ENCODE data around the gene WEE1.

WEE1 gene

DNA sequence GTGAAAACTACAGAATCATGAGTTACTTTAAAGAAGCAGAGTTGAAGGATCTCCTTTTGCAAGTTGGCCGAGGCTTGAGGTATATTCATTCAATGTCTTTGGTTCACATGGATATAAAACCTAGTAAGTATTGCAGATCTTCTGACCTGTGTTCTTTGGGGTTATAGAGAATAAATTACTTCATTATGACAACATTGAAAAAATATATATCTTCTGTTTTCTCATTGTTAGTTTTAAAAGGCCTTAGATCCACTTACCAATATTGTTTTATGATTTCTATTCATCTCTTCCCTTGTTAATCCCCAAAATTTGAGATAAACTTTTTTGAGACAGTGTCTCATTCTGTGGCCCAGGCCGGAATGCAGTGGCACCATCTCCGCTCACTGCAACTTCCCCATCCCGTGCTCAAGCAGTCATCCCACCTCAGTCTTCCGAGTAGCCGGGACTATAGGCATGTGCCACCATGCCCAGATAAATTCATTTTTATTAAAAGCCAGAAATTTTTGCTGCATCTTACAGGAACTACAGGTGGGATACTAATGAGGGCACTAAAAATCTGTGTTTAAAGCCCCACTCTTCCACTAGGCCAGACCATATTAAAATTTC is 8.2 kb downstream of the WEE1 start:
- H3K27ac ChIP-seq (replicated peaks): no peak overlapping the region
- H3K27me3 ChIP-seq (ENCODE audit: insufficient read depth, poor library complexity, severe bottlenecking): no peaks in the 10 kb centered on the region
- H3K4me3 ChIP-seq (replicated peaks; ENCODE audit: insufficient read depth, low read length): no peak overlapping the region
- no peak for DNase-seq (ENCODE audit: low read depth in 1 of 2, low spot score in 1 of 2)
- TF ChIP-seq, protein P1, sequence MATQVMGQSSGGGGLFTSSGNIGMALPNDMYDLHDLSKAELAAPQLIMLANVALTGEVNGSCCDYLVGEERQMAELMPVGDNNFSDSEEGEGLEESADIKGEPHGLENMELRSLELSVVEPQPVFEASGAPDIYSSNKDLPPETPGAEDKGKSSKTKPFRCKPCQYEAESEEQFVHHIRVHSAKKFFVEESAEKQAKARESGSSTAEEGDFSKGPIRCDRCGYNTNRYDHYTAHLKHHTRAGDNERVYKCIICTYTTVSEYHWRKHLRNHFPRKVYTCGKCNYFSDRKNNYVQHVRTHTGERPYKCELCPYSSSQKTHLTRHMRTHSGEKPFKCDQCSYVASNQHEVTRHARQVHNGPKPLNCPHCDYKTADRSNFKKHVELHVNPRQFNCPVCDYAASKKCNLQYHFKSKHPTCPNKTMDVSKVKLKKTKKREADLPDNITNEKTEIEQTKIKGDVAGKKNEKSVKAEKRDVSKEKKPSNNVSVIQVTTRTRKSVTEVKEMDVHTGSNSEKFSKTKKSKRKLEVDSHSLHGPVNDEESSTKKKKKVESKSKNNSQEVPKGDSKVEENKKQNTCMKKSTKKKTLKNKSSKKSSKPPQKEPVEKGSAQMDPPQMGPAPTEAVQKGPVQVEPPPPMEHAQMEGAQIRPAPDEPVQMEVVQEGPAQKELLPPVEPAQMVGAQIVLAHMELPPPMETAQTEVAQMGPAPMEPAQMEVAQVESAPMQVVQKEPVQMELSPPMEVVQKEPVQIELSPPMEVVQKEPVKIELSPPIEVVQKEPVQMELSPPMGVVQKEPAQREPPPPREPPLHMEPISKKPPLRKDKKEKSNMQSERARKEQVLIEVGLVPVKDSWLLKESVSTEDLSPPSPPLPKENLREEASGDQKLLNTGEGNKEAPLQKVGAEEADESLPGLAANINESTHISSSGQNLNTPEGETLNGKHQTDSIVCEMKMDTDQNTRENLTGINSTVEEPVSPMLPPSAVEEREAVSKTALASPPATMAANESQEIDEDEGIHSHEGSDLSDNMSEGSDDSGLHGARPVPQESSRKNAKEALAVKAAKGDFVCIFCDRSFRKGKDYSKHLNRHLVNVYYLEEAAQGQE (IDR thresholded peaks at IDR 0.05; ENCODE audit: insufficient replicate concordance, low read depth): no peak
- TF ChIP-seq, protein P2, sequence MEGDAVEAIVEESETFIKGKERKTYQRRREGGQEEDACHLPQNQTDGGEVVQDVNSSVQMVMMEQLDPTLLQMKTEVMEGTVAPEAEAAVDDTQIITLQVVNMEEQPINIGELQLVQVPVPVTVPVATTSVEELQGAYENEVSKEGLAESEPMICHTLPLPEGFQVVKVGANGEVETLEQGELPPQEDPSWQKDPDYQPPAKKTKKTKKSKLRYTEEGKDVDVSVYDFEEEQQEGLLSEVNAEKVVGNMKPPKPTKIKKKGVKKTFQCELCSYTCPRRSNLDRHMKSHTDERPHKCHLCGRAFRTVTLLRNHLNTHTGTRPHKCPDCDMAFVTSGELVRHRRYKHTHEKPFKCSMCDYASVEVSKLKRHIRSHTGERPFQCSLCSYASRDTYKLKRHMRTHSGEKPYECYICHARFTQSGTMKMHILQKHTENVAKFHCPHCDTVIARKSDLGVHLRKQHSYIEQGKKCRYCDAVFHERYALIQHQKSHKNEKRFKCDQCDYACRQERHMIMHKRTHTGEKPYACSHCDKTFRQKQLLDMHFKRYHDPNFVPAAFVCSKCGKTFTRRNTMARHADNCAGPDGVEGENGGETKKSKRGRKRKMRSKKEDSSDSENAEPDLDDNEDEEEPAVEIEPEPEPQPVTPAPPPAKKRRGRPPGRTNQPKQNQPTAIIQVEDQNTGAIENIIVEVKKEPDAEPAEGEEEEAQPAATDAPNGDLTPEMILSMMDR (IDR thresholded peaks at IDR 0.05; ENCODE audit: insufficient read depth, low read length): no peak

DNA sequence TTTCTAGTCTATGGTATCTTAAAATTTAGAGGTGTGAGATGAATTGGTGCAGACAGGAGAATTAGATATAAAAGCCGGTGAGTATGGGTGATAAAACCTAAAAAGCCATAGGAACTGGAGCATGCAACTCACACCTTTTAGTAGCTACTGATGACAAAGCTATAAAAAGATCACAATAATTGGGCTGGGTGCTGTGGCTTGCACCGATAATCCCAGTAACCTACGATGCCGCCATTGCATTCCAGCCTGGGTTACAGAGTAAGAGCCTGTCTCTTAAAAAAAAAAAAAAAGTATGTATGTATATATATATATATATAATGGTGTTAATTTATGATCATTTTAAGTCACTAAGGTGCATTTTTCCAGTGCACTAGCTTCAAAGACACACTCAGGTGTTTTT is 17.2 kb downstream of the WEE1 start:
- H3K27ac ChIP-seq (replicated peaks): no peak overlapping the region
- no peak for DNase-seq (ENCODE audit: low read depth in 1 of 2, low spot score in 1 of 2)
- no peaks in the 10 kb centered on the region for H3K27me3 ChIP-seq (ENCODE audit: insufficient read depth, poor library complexity, severe bottlenecking)
- H3K4me3 ChIP-seq (replicated peaks; ENCODE audit: insufficient read depth, low read length): no peak overlapping the region
- no peak for TF ChIP-seq SPI1 (IDR thresholded peaks at IDR 0.05; ENCODE audit: borderline replicate concordance, low read depth)
- TF ChIP-seq, protein P1 (IDR thresholded peaks at IDR 0.05; ENCODE audit: insufficient replicate concordance, low read depth): no peak
- no peak for TF ChIP-seq GABPA (IDR thresholded peaks at IDR 0.05; ENCODE audit: low read depth)
- TF ChIP-seq POLR2AphosphoS5 (IDR thresholded peaks at IDR 0.05; ENCODE audit: low read depth): no peak
- TF ChIP-seq, protein P2 (IDR thresholded peaks at IDR 0.05; ENCODE audit: insufficient read depth, low read length): no peak

DNA sequence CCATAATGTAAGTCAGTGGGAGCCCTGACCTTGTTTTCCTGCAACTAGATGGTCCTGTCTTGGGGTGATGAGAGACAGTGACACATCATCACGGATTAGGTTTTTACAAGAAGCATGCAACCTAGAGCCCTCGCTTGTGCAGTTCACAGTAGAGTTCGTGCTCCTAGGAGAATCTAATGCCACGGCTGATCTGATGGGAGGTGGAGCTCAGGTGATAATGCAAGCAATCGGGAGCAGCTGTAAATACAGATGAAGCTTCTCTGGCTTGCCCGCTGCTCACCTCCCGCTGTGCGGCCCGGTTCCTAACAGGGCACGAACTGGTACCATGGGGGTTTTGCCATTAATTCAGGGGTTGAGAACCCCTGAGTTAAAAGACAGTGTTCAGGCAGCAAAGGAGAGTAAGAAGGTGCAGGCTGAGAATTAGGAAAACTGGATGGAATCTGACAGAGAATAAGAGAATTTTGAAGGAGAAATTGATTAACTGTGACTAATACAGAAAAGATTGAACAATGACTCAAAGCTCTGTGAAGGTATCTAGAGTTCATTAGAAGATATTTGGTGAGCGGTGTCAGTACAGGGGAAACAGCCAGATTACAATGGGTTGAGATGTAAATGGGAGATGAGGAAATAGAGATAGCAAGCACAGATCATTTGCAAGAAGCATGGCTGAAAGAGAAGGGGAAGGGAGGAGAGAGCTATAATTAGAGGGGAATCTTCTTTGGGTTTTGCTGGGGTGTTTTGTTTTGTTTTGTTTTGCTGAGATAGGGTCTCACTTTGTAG is 21.0 kb downstream of the WEE1 start:
- Histone ChIP-seq H3K27me3 (ENCODE audit: insufficient read depth, poor library complexity, severe bottlenecking) (no peaks in the 10 kb centered on the region), H3K27ac (replicated peaks) (no peak overlapping the region), H3K4me3 (replicated peaks; ENCODE audit: insufficient read depth, low read length) (no peak overlapping the region)
- no peak for DNase-seq (ENCODE audit: low read depth in 1 of 2, low spot score in 1 of 2)
- TF ChIP-seq POLR2AphosphoS5 (IDR thresholded peaks at IDR 0.05; ENCODE audit: low read depth) (no peak), GABPA (IDR thresholded peaks at IDR 0.05; ENCODE audit: low read depth) (no peak), SPI1 (IDR thresholded peaks at IDR 0.05; ENCODE audit: borderline replicate concordance, low read depth) (no peak)
- TF ChIP-seq, protein P1 (IDR thresholded peaks at IDR 0.05; ENCODE audit: insufficient replicate concordance, low read depth): no peak
- TF ChIP-seq, protein P2 (IDR thresholded peaks at IDR 0.05; ENCODE audit: insufficient read depth, low read length): no peak
